IMR-90 (cell line): ENCODE measurements around the gene SERPINA12. TPM values are rescaled to one million over a fixed set of nuclear protein-coding genes. Genes with fewer than 3 reads are reported as not detected.

Experiments used
- ATAC-seq: fragments of 200-7000 bp; cut with Tn5 transposase; 2 replicates; pipeline ENCODE4 v1.9.1; 2020; ENCODE audit warnings: low read depth, mild to moderate bottlenecking, moderate library complexity
- BruUV-seq: library from RNA; stranded (reverse); fragments of 400-500 nt; replicated peaks from 2 replicates; lab custom pipeline; 2021; lab: Mats Ljungman, UMichigan
- CTCF ChIA-PET: fragments of 300-600 bp; formaldehyde crosslinking; extraction: SDS; loops from one replicate; lab custom pipeline; 2021; ENCODE audit warnings: antibody characterized with exemption; lab: Yijun Ruan, JAX
- POLR2A ChIA-PET: fragments of 300-600 bp; sonication (Branson Sonifier 250); formaldehyde crosslinking; loops from one replicate; lab custom pipeline; 2022; ENCODE audit warnings: antibody characterized with exemption; ENCODE audit not compliant: unreplicated experiment; lab: Charles Lee
- DNase-seq: peaks from one replicate; pipeline ENCODE4 v3.0.0; 2013
- H2AFZ ChIP-seq: replicated peaks from 2 replicates; pipeline ENCODE3; 2013; ENCODE audit warnings: low read length, mild to moderate bottlenecking; ENCODE audit not compliant: poor library complexity
- H2AK5ac ChIP-seq: 2 replicates; pipeline ENCODE4 v1.6.1; 2013; ENCODE audit warnings: low read depth, low read length, inconsistent platforms
- H2AK9ac ChIP-seq: replicated peaks from 2 replicates; pipeline ENCODE3; 2013; ENCODE audit warnings: mild to moderate bottlenecking, low read depth, low read length, moderate library complexity; ENCODE audit not compliant: poor library complexity
- H2BK120ac ChIP-seq: 2 replicates; pipeline ENCODE4 v1.6.1; 2013; ENCODE audit warnings: low read depth, low read length, inconsistent platforms
- H2BK15ac ChIP-seq: 3 replicates; pipeline ENCODE4 v1.6.1; 2013; ENCODE audit warnings: low read depth, low read length, inconsistent platforms
- H2BK20ac ChIP-seq: 2 replicates; pipeline ENCODE4 v1.6.1; 2013; ENCODE audit warnings: low read depth, mild to moderate bottlenecking, inconsistent platforms, low read length, moderate library complexity
- H2BK5ac ChIP-seq: 2 replicates; pipeline ENCODE4 v1.6.1; 2013; ENCODE audit warnings: mild to moderate bottlenecking, low read depth, low read length, inconsistent platforms; ENCODE audit not compliant: poor library complexity, severe bottlenecking
- H3K14ac ChIP-seq: replicated peaks from 2 replicates; pipeline ENCODE4 v1.6.1; 2013; ENCODE audit warnings: low read depth, low read length, inconsistent platforms
- H3K18ac ChIP-seq: 2 replicates; pipeline ENCODE4 v1.6.1; 2013; ENCODE audit warnings: low read depth, low read length, control low read depth
- H3K23ac ChIP-seq: 2 replicates; pipeline ENCODE4 v1.6.1; 2013; ENCODE audit warnings: low read depth, low read length, inconsistent platforms
- H3K27ac ChIP-seq: 2 replicates; pipeline ENCODE4 v1.5.1; 2013; ENCODE audit warnings: mild to moderate bottlenecking, control low read depth, low read length; ENCODE audit not compliant: insufficient read depth
- H3K27me3 ChIP-seq: 2 replicates; pipeline ENCODE4 v1.6.1; 2013; ENCODE audit warnings: low read length; ENCODE audit not compliant: control insufficient read depth, insufficient read depth
- H3K36me3 ChIP-seq: 2 replicates; pipeline ENCODE4 v1.6.1; 2013; ENCODE audit warnings: low read length, mixed read lengths; ENCODE audit not compliant: control insufficient read depth, insufficient read depth
- H3K4ac ChIP-seq: 2 replicates; pipeline ENCODE4 v1.6.1; 2013; ENCODE audit warnings: low read depth, low read length, inconsistent platforms
- H3K4me1 ChIP-seq: 2 replicates; pipeline ENCODE4 v1.6.1; 2013; ENCODE audit warnings: low read length, mixed read lengths; ENCODE audit not compliant: control insufficient read depth, insufficient read depth
- H3K4me2 ChIP-seq: 2 replicates; pipeline ENCODE4 v1.6.1; 2013; ENCODE audit warnings: low read depth, mild to moderate bottlenecking, control low read depth, low read length, moderate library complexity
- H3K4me3 ChIP-seq: 2 replicates; pipeline ENCODE4 v1.5.1; 2013; ENCODE audit warnings: low read depth, mild to moderate bottlenecking, control low read depth, low read length, moderate library complexity; ENCODE audit not compliant: insufficient read depth
- H3K56ac ChIP-seq: 2 replicates; pipeline ENCODE4 v1.6.1; 2013; ENCODE audit warnings: low read length, inconsistent platforms; ENCODE audit not compliant: insufficient read depth; ENCODE audit errors: extremely low read depth
- H3K79me1 ChIP-seq, 2 experiments: 2 replicates each; pipeline ENCODE4 v1.6.1; 2013; ENCODE audit warnings: low read length in 2 of 2, inconsistent platforms in 1 of 2, low read depth in 1 of 2
- H3K9ac ChIP-seq: 2 replicates; pipeline ENCODE4 v1.6.1; 2013; ENCODE audit warnings: low read depth, low read length, control low read depth
- H3K9me1 ChIP-seq: 2 replicates; pipeline ENCODE4 v1.6.1; 2013; ENCODE audit warnings: low read length, inconsistent platforms; ENCODE audit not compliant: insufficient read depth
- H3K9me3 ChIP-seq: 2 replicates; pipeline ENCODE4 v1.6.1; 2013; ENCODE audit warnings: low read length; ENCODE audit not compliant: control insufficient read depth, insufficient read depth
- H4K20me1 ChIP-seq: 2 replicates; pipeline ENCODE4 v1.6.1; 2013; ENCODE audit warnings: low read length, inconsistent platforms; ENCODE audit not compliant: insufficient read depth
- H4K5ac ChIP-seq: 2 replicates; pipeline ENCODE4 v1.6.1; 2013; ENCODE audit warnings: mild to moderate bottlenecking, low read depth, low read length, control low read depth
- H4K8ac ChIP-seq, 2 experiments: 2 replicates each; pipeline ENCODE4 v1.6.1; 2013; ENCODE audit warnings: low read depth in 2 of 2, low read length in 2 of 2, control low read depth in 1 of 2, inconsistent platforms in 1 of 2
- H4K91ac ChIP-seq: 2 replicates; pipeline ENCODE4 v1.6.1; 2013; ENCODE audit warnings: low read depth, low read length, inconsistent platforms; ENCODE audit not compliant: insufficient read depth
- BHLHE40 ChIP-seq: fragments of 150-350 bp; IDR thresholded peaks from 2 replicates; pipeline ENCODE4 v1.6.1; 2016; ENCODE audit warnings: mild to moderate bottlenecking, low read depth, low read length
- CHD1 ChIP-seq: IDR thresholded peaks from 2 replicates; pipeline ENCODE4 v1.6.1; 2012; ENCODE audit warnings: low read depth, low read length, improper control_type of control experiment
- CTCF ChIP-seq: conservative IDR thresholded peaks from 2 replicates; pipeline ENCODE4 v1.5.1; 2012; ENCODE audit warnings: mild to moderate bottlenecking, low read depth, low read length, improper control_type of control experiment
- ELK1 ChIP-seq: fragments of 150-350 bp; IDR thresholded peaks from 2 replicates; pipeline ENCODE4 v1.6.1; 2016; ENCODE audit warnings: low read depth, mild to moderate bottlenecking, low read length, moderate library complexity, borderline replicate concordance
- FOS ChIP-seq: fragments of 150-350 bp; IDR thresholded peaks from 2 replicates; pipeline ENCODE4 v1.6.1; 2016; ENCODE audit warnings: low read depth, low read length
- MXI1 ChIP-seq: IDR thresholded peaks from 2 replicates; pipeline ENCODE4 v1.6.1; 2012; ENCODE audit warnings: low read depth, mild to moderate bottlenecking, low read length, moderate library complexity, borderline replicate concordance
- NFE2L2 ChIP-seq: fragments of 150-350 bp; IDR thresholded peaks from 2 replicates; pipeline ENCODE4 v1.6.1; 2016; ENCODE audit warnings: low read depth, mild to moderate bottlenecking, low read length
- POLR2A ChIP-seq: IDR thresholded peaks from 2 replicates; pipeline ENCODE4 v1.6.1; 2012; ENCODE audit warnings: mild to moderate bottlenecking, low read depth, low read length
- RAD21 ChIP-seq: IDR thresholded peaks from 2 replicates; pipeline ENCODE4 v1.6.1; 2012; ENCODE audit warnings: low read length, improper control_type of control experiment
- RCOR1 ChIP-seq: IDR thresholded peaks from 2 replicates; pipeline ENCODE4 v1.6.1; 2012; ENCODE audit warnings: mild to moderate bottlenecking, low read length, improper control_type of control experiment; ENCODE audit not compliant: insufficient replicate concordance
- SMC3 ChIP-seq: fragments of 150-350 bp; IDR thresholded peaks from 2 replicates; pipeline ENCODE4 v1.6.1; 2016; ENCODE audit warnings: low read depth, mild to moderate bottlenecking, antibody characterized with exemption, low read length, moderate library complexity
- WGBS, 2 experiments: methylation state at CpG; one replicate each; pipeline versions ENCODE4 v1.1.5 to v1.1.7; 2013; ENCODE audit warnings: missing lambda C conversion rate in 2 of 2; ENCODE audit not compliant: insufficient read length in 1 of 2; ENCODE audit errors: extremely low coverage in 2 of 2; 5-methylcytosine and 5-hydroxymethylcytosine counted together
- dilution Hi-C: fragments of 300-500 bp; cut with HindIII; formaldehyde crosslinking; loops from one replicate; pipeline ENCODE4 v1.14.3; 2018; ENCODE audit warnings: low sequenced_read_pairs; ENCODE audit not compliant: unreplicated experiment
- in situ Hi-C: fragments of 300-500 bp; cut with MboI; formaldehyde crosslinking; loops from 3 replicates; pipeline ENCODE4 v1.14.3; 2019; ENCODE audit warnings: low sequenced_read_pairs, inconsistent platforms, mixed read lengths
- intact Hi-C: fragments of 100-400 bp; cut with micrococcal nuclease; formaldehyde crosslinking; loops from 2 replicates; pipeline ENCODE4 v1.10.0; 2022
- polyA plus RNA-seq, 3 experiments: library from polyadenylated mRNA; depleted of rRNA; stranded (reverse); fragments of >200 nt; gene quantifications; 2 replicates each; pipeline ENCODE4 v1.2.3, GENCODE V29; 2012; ENCODE audit warnings: low replicate concordance in 1 of 3
- total RNA-seq: library from RNA; depleted of rRNA; stranded (reverse); fragments of >200 nt; gene quantifications from 2 replicates; pipeline ENCODE4 v1.2.3, GENCODE V29; 2012

Gene SERPINA12
- total and polyA plus RNA-seq, 2 of the 4 experiments (the other 2 are of a cell fraction): not detected

- no peak overlapping the region for H2BK120ac ChIP-seq
- no peaks in the 10 kb centered on the region for H3K4me1 ChIP-seq
- H2AK5ac ChIP-seq: no peak overlapping the region
- no peak overlapping the region for H3K4me2 ChIP-seq
- no TSS peak for BruUV-seq
- no peak overlapping the region for H3K14ac ChIP-seq
- in situ Hi-C loops (no loop called here), intact Hi-C loops (no loop called here), dilution Hi-C loops (no loop called here)
- H2BK20ac ChIP-seq: no peak overlapping the region
- TF ChIP-seq FOS (no peak), POLR2A (no peak), SMC3 (no peak), RAD21 (no peak), RCOR1 (no peak), MXI1 (no peak), BHLHE40 (no peak), CTCF (no peak), NFE2L2 (no peak), CHD1 (no peak), ELK1 (no peak)
- H3K27me3 ChIP-seq: no peaks in the 10 kb centered on the region
- H4K8ac ChIP-seq: no peak overlapping the region
- no peak overlapping the region for H2AFZ ChIP-seq
- no peak overlapping the region for H3K18ac ChIP-seq
- H3K27ac ChIP-seq: no peak overlapping the region
- no peak overlapping the region for H3K56ac ChIP-seq
- WGBS, 2 experiments: no CpG with 5 or more reads among the region's 5 CpGs
- H3K9me1 ChIP-seq: no peaks in the 10 kb centered on the region
- H2BK15ac ChIP-seq: no peak overlapping the region
- no peaks in the 10 kb centered on the region for H4K20me1 ChIP-seq
- no peak overlapping the region for H3K23ac ChIP-seq
- H3K79me1 ChIP-seq: no peaks in the 10 kb centered on the region
- H2AK9ac ChIP-seq: no peak overlapping the region
- H3K4me3 ChIP-seq: no peak overlapping the region
- no peak overlapping the region for H3K4ac ChIP-seq
- H3K36me3 ChIP-seq: no peaks in the 10 kb centered on the region
- DNase-seq (no peak), ATAC-seq (no peak)
- no peaks in the 10 kb centered on the region for H3K9me3 ChIP-seq
- no peak overlapping the region for H4K5ac ChIP-seq
- CTCF ChIA-PET: no interaction called here
- no peak overlapping the region for H3K9ac ChIP-seq
- H2BK5ac ChIP-seq: no peak overlapping the region
- H4K91ac ChIP-seq: no peak overlapping the region
- POLR2A ChIA-PET: no interaction called here
These were observed 44.2 kb downstream of the SERPINA12 start for GRCh38 chr14:94465042-94465441.
